Activated naive CD4-positive, alpha-beta T cell treated with anti-CD3 and anti-CD28 coated beads, Interleukin-2, amount 10 ng/mL, durations not matched to agents 7 days and 5 days (primary cell): ENCODE measurements around the gene NR6A1.

ENCODE experiments used
- CTCF ChIA-PET: fragments of 350-600 bp; sonication (Branson Sonifier 250); formaldehyde crosslinking; loops from one replicate; lab custom pipeline; 2021; ENCODE audit warnings: antibody characterized with exemption; lab: Charles Lee
- DNase-seq: peaks from one replicate; pipeline ENCODE4 v3.0.0-alpha.2; 2020
- H3K27ac Mint-ChIP-seq: one replicate; pipeline ENCODE4 v1.8.0; 2021; ENCODE audit warnings: mild to moderate bottlenecking, moderate library complexity, mixed read lengths
- H3K27me3 Mint-ChIP-seq: one replicate; pipeline ENCODE4 v1.8.0; 2021; ENCODE audit warnings: mild to moderate bottlenecking, mixed read lengths
- H3K36me3 Mint-ChIP-seq: one replicate; pipeline ENCODE4 v1.8.0; 2021; ENCODE audit warnings: mixed read lengths
- H3K4me1 Mint-ChIP-seq: one replicate; pipeline ENCODE4 v1.8.0; 2021; ENCODE audit warnings: mixed read lengths
- H3K4me3 Mint-ChIP-seq: one replicate; pipeline ENCODE4 v1.8.0; 2021; ENCODE audit warnings: mild to moderate bottlenecking, moderate library complexity, mixed read lengths
- H3K9me3 Mint-ChIP-seq: one replicate; pipeline ENCODE4 v1.8.0; 2021; ENCODE audit warnings: mixed read lengths

The NR6A1 gene

GRCh38 chr9:124708074-124708473 lies 63.0 kb downstream of the NR6A1 start:
- Mint-ChIP-seq H3K9me3 (no peaks in the 10 kb centered on the region), H3K36me3 (no peaks in the 10 kb centered on the region), H3K4me3 (no peak overlapping the region), H3K27me3 (peaks cover 12% of the 10 kb centered on the region), H3K27ac (no peak overlapping the region), H3K4me1 (no peaks in the 10 kb centered on the region)
- CTCF ChIA-PET = interaction anchor here (1.5 to 2.6 kb wide), 2 partner anchors 91 to 156 kb away, joined by 11 read pairs; no protein-coding TSS in a partner anchor
- DNase-seq = no peak

- no peaks in the 10 kb centered on the region for H3K4me1 Mint-ChIP-seq
- no peaks in the 10 kb centered on the region for H3K36me3 Mint-ChIP-seq
- H3K9me3 Mint-ChIP-seq = no peaks in the 10 kb centered on the region
- CTCF ChIA-PET = interaction anchor here (1.5 to 2.6 kb wide), 2 partner anchors 91 to 156 kb away, joined by 11 read pairs; no protein-coding TSS in a partner anchor
- no peak overlapping the region for H3K27ac Mint-ChIP-seq
- DNase-seq = no peak
- no peak overlapping the region for H3K4me3 Mint-ChIP-seq
- peaks cover 12% of the 10 kb centered on the region for H3K27me3 Mint-ChIP-seq
These were observed 63.4 kb downstream of the NR6A1 start for GRCh38 chr9:124707666-124708065.

GRCh38 chr9:124706685-124707084 lies 64.4 kb downstream of the NR6A1 start:
- CTCF ChIA-PET = no interaction called here
- Mint-ChIP-seq H3K9me3 (no peaks in the 10 kb centered on the region), H3K4me1 (no peaks in the 10 kb centered on the region), H3K27ac (no peak overlapping the region), H3K4me3 (no peak overlapping the region), H3K27me3 (peaks cover 10% of the 10 kb centered on the region), H3K36me3 (no peaks in the 10 kb centered on the region)
- no peak for DNase-seq

GRCh38 chr9:124699575-124699974 lies 71.5 kb downstream of the NR6A1 start:
- H3K4me1 Mint-ChIP-seq = no peaks in the 10 kb centered on the region
- H3K27ac Mint-ChIP-seq = no peak overlapping the region
- no peak for DNase-seq
- no peaks in the 10 kb centered on the region for H3K9me3 Mint-ChIP-seq
- H3K4me3 Mint-ChIP-seq = no peak overlapping the region
- no peaks in the 10 kb centered on the region for H3K36me3 Mint-ChIP-seq
- H3K27me3 Mint-ChIP-seq = peaks cover 3% of the 10 kb centered on the region
- CTCF ChIA-PET = interaction anchor here (0.6 kb wide), 1 partner anchor 82 kb away, joined by 4 read pairs; no protein-coding TSS in a partner anchor

GRCh38 chr9:124698265-124698664 lies 72.8 kb downstream of the NR6A1 start:
- no peak for DNase-seq
- no peaks in the 10 kb centered on the region for H3K36me3 Mint-ChIP-seq
- H3K9me3 Mint-ChIP-seq = no peaks in the 10 kb centered on the region
- H3K27ac Mint-ChIP-seq = no peak overlapping the region
- no peak overlapping the region for H3K4me3 Mint-ChIP-seq
- H3K27me3 Mint-ChIP-seq = peaks cover 7% of the 10 kb centered on the region
- no peaks in the 10 kb centered on the region for H3K4me1 Mint-ChIP-seq
- CTCF ChIA-PET = no interaction called here

- H3K4me1 Mint-ChIP-seq = no peaks in the 10 kb centered on the region
- H3K27ac Mint-ChIP-seq = no peak overlapping the region
- no peaks in the 10 kb centered on the region for H3K36me3 Mint-ChIP-seq
- no peaks in the 10 kb centered on the region for H3K9me3 Mint-ChIP-seq
- DNase-seq = no peak
- CTCF ChIA-PET = no interaction called here
- peaks cover 7% of the 10 kb centered on the region for H3K27me3 Mint-ChIP-seq
- H3K4me3 Mint-ChIP-seq = no peak overlapping the region
These were observed 73.5 kb downstream of the NR6A1 start for GRCh38 chr9:124697326-124698200.

- Mint-ChIP-seq H3K36me3 (no peaks in the 10 kb centered on the region), H3K27ac (no peak overlapping the region), H3K4me1 (no peaks in the 10 kb centered on the region), H3K9me3 (no peaks in the 10 kb centered on the region), H3K4me3 (no peak overlapping the region), H3K27me3 (peaks cover 7% of the 10 kb centered on the region)
- CTCF ChIA-PET = no interaction called here
- no peak for DNase-seq
These were observed 75.0 kb downstream of the NR6A1 start for GRCh38 chr9:124696101-124696500.

GRCh38 chr9:124695280-124695890 lies 75.7 kb downstream of the NR6A1 start:
- H3K27me3 Mint-ChIP-seq = peaks cover 7% of the 10 kb centered on the region
- CTCF ChIA-PET = no interaction called here
- no peaks in the 10 kb centered on the region for H3K4me1 Mint-ChIP-seq
- H3K9me3 Mint-ChIP-seq = no peaks in the 10 kb centered on the region
- H3K27ac Mint-ChIP-seq = no peak overlapping the region
- no peak for DNase-seq
- H3K4me3 Mint-ChIP-seq = no peak overlapping the region
- no peaks in the 10 kb centered on the region for H3K36me3 Mint-ChIP-seq

- CTCF ChIA-PET = no interaction called here
- Mint-ChIP-seq H3K4me3 (no peak overlapping the region), H3K4me1 (no peaks in the 10 kb centered on the region), H3K36me3 (no peaks in the 10 kb centered on the region), H3K9me3 (no peaks in the 10 kb centered on the region), H3K27ac (no peak overlapping the region), H3K27me3 (peaks cover 4% of the 10 kb centered on the region)
- no peak for DNase-seq
These were observed 76.5 kb downstream of the NR6A1 start for GRCh38 chr9:124694414-124695279.

- no peak for DNase-seq
- Mint-ChIP-seq H3K27ac (no peak overlapping the region), H3K27me3 (peaks cover 4% of the 10 kb centered on the region), H3K4me3 (no peak overlapping the region), H3K4me1 (no peaks in the 10 kb centered on the region), H3K36me3 (no peaks in the 10 kb centered on the region), H3K9me3 (no peaks in the 10 kb centered on the region)
- CTCF ChIA-PET = interaction anchor here (0.7 to 1.0 kb wide), 3 partner anchors 18 to 80 kb away, joined by 3 read pairs; no protein-coding TSS in a partner anchor
These were observed 77.7 kb downstream of the NR6A1 start for GRCh38 chr9:124693403-124693802.

GRCh38 chr9:124688238-124688904 lies 82.7 kb downstream of the NR6A1 start:
- Mint-ChIP-seq H3K27me3 (peaks cover 8% of the 10 kb centered on the region), H3K4me3 (no peak overlapping the region), H3K4me1 (no peaks in the 10 kb centered on the region), H3K9me3 (no peaks in the 10 kb centered on the region), H3K27ac (no peak overlapping the region), H3K36me3 (no peaks in the 10 kb centered on the region)
- CTCF ChIA-PET = interaction anchor here (1.4 kb wide), 1 partner anchor 23 kb away, joined by 5 read pairs; no protein-coding TSS in a partner anchor
- no peak for DNase-seq

GRCh38 chr9:124686918-124687317 lies 84.2 kb downstream of the NR6A1 start:
- Mint-ChIP-seq H3K27ac (no peak overlapping the region), H3K4me1 (no peaks in the 10 kb centered on the region), H3K9me3 (no peaks in the 10 kb centered on the region), H3K36me3 (no peaks in the 10 kb centered on the region), H3K4me3 (no peak overlapping the region), H3K27me3 (peaks cover 10% of the 10 kb centered on the region)
- DNase-seq = no peak
- CTCF ChIA-PET = interaction anchor here (1.2 kb wide), 1 partner anchor 26 kb away, joined by 3 read pairs; no protein-coding TSS in a partner anchor

GRCh38 chr9:124685217-124685616 lies 85.9 kb downstream of the NR6A1 start:
- no peak overlapping the region for H3K27ac Mint-ChIP-seq

More at GRCh38 chr9:124685217-124685616, 85.9 kb downstream of the NR6A1 start:
- no peak for DNase-seq
- Mint-ChIP-seq H3K36me3 (no peaks in the 10 kb centered on the region), H3K27me3 (peaks cover 10% of the 10 kb centered on the region), H3K4me1 (no peaks in the 10 kb centered on the region), H3K4me3 (no peak overlapping the region), H3K9me3 (no peaks in the 10 kb centered on the region)
- CTCF ChIA-PET = no interaction called here
